HUES6 (cell line): ENCODE data around the gene RGS9.
A peak's percentile ranks its signal among the peaks of the same experiment; 100 is the strongest.
"Not testable (repeated sequence)": the region's sequence is repeated elsewhere in the genome, so short reads cannot be mapped to it uniquely, and the experiment has no call there.

Experiments
- H3K27ac ChIP-seq: 2 replicates; pipeline ENCODE4 v1.7.0; 2013; ENCODE audit warnings: low read depth, mild to moderate bottlenecking, low read length, inconsistent platforms
- H3K27me3 ChIP-seq: 2 replicates; pipeline ENCODE4 v1.6.1; 2013; ENCODE audit warnings: low read length; ENCODE audit not compliant: control insufficient read depth, insufficient read depth
- H3K36me3 ChIP-seq: 2 replicates; pipeline ENCODE4 v1.6.1; 2013; ENCODE audit warnings: low read length; ENCODE audit not compliant: control insufficient read depth, insufficient read depth
- H3K4me1 ChIP-seq: 2 replicates; pipeline ENCODE4 v1.6.1; 2013; ENCODE audit warnings: low read length; ENCODE audit not compliant: control insufficient read depth, insufficient read depth
- H3K4me3 ChIP-seq: 2 replicates; pipeline ENCODE4 v1.5.1; 2013; ENCODE audit warnings: low read depth, low read length
- H3K9ac ChIP-seq: one replicate; pipeline ENCODE4 v1.6.1; 2013; ENCODE audit warnings: mild to moderate bottlenecking, low read length
- H3K9me3 ChIP-seq: 2 replicates; pipeline ENCODE4 v1.6.1; 2013; ENCODE audit warnings: low read depth, low read length; ENCODE audit not compliant: control insufficient read depth, insufficient read depth

Gene RGS9

DNA sequence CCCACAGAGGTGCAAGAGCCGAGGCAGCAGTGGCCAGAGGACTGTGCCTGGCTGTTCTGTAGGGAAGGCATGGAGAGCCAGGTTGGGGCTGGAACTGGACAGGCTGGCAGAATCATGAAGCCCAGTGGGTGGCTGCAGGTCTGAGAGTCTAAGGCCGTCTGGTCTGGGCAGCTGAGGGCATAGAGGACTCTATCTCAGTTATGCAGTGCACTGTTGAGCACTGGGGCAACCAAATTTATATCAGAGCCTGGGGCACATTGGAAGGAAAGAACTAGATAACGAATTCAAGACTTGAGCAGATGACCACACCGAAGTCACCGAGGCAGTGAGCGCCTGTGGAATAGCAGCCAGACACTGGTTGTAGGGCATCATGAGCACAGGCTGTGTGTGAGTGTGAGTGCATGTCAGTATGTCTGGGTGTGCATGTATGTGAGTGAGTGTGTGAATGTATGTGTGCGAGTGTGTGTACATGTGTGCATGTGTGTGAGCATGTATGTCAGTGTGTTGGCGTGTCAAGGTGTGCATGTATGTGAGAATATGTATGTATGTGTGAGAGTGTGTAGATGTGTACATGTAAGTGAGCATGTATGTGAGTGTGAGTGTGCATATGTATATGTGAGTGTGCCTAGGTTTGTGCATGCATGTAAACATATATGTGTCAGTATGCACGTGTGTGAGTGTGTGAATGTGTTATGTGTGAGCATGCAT lies 37.0 kb downstream of the RGS9 start:
- Histone ChIP-seq H3K4me1 (peaks cover 8% of the 10 kb centered on the region; the same call in 1 of the 2 replicates), H3K27me3 (no peaks in the 10 kb centered on the region), H3K27ac (no peak overlapping the region), H3K9me3 (no peaks in the 10 kb centered on the region), H3K36me3 (no peaks in the 10 kb centered on the region), H3K4me3 (no peak overlapping the region), H3K9ac (no peak overlapping the region)

DNA sequence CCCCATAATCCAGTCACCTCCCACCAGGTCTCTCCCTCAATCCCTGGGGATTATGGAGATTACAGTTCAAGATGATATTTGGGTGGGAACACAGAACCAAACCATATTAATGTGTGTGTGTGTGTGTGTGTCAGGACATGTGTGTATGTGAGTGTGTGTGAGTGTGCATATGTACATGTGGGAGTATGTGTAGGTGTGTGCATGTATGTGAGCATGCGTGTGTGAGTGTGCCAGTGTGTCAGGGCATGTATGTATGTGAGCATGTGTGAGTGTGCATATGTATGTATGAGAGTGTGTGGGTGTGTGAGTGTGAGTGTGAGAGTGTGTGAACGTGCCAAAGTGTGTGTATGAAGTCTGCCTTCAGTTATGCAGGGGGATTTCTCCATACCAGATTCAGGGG lies 37.8 kb downstream of the RGS9 start:
- H3K36me3 ChIP-seq: no peaks in the 10 kb centered on the region
- H3K27ac ChIP-seq: no peak overlapping the region
- H3K4me3 ChIP-seq: no peak overlapping the region
- no peaks in the 10 kb centered on the region for H3K27me3 ChIP-seq
- H3K4me1 ChIP-seq: peaks cover 8% of the 10 kb centered on the region; the same call in 1 of the 2 replicates
- no peak overlapping the region for H3K9ac ChIP-seq
- H3K9me3 ChIP-seq: no peaks in the 10 kb centered on the region

DNA sequence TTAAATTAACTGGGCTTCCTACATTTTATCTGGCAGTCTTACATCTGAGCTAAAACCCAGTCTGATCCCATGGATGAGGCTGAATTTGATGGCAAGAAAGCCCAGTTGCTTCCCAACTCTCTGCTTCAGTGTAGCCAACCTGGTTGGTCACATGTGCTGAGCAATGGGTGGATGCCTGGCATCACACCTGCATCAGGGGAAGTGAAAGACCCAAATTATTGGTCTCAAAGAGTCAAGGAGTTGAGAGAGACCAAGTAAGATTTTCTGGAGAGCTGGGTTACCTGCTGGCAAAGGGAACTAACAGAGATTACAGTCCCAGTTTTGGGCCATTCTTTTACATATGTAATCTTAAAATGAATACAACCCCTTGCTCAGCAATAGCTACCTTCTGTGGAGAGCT lies 38.8 kb downstream of the RGS9 start:
- no peaks in the 10 kb centered on the region for H3K36me3 ChIP-seq
- H3K9ac ChIP-seq: no peak overlapping the region
- H3K4me3 ChIP-seq: no peak overlapping the region
- no peaks in the 10 kb centered on the region for H3K27me3 ChIP-seq
- H3K4me1 ChIP-seq: peaks cover 8% of the 10 kb centered on the region; the same call in 1 of the 2 replicates
- no peaks in the 10 kb centered on the region for H3K9me3 ChIP-seq
- no peak overlapping the region for H3K27ac ChIP-seq

DNA sequence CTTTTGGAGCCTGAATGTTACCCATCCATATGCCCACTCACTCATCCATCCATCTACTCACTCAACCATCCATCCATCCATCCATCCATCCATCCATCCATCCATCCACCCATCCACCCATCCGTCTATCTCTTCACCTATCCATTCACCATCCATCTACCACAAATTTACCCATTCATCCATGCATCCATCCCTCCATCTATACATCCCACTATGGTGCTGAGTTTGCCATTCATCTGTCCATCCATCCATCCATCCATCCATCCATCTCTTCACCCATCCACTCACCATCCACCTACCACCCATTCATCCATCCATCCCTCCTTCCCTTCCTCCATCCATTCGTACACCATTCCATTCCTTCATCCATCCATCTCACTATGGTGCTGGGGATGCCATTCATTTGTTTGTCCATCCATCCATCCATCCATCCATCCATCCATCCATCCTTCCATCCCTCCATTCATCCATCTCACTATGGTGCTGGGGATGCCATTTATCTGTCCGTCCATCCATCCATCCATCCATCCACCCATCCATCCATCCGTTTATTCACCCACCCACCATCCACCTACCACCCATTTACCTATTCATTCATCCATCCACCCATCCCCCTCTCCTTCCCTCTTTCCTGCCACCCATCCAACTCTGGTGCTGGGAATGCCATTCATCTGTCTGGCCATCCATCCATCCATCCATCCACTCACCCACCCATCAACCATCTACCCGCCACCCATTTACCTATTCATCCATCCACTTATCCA lies 39.7 kb downstream of the RGS9 start:
- Histone ChIP-seq H3K4me1 (peaks cover 8% of the 10 kb centered on the region; the same call in 1 of the 2 replicates), H3K27ac (no peak overlapping the region), H3K4me3 (no peak overlapping the region), H3K27me3 (no peaks in the 10 kb centered on the region), H3K9ac (no peak overlapping the region), H3K36me3 (no peaks in the 10 kb centered on the region), H3K9me3 (no peaks in the 10 kb centered on the region)

DNA sequence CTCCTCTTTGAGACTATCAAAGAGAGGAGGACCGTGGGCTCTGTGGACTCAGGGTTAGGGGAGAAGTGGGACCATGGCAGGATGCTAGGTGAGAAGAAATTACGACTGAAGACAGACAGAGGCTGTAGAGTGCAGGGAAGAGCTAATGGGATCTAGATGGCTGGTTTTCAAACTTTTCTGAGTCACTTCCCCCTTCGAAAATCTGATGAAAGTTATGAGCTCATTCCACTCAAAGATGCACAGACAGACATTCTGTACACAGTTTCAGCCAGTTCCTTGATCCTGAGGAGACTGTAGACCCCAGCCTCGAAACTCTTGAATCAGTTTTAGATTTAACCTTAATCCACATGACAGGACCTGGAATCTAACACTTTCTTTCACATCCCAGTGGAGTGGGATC lies 40.7 kb downstream of the RGS9 start:
- no peaks in the 10 kb centered on the region for H3K9me3 ChIP-seq
- H3K27me3 ChIP-seq: no peaks in the 10 kb centered on the region
- no peaks in the 10 kb centered on the region for H3K36me3 ChIP-seq
- H3K27ac ChIP-seq: no peak overlapping the region
- peaks cover 8% of the 10 kb centered on the region; the same call in 1 of the 2 replicates for H3K4me1 ChIP-seq
- H3K4me3 ChIP-seq: no peak overlapping the region
- no peak overlapping the region for H3K9ac ChIP-seq

DNA sequence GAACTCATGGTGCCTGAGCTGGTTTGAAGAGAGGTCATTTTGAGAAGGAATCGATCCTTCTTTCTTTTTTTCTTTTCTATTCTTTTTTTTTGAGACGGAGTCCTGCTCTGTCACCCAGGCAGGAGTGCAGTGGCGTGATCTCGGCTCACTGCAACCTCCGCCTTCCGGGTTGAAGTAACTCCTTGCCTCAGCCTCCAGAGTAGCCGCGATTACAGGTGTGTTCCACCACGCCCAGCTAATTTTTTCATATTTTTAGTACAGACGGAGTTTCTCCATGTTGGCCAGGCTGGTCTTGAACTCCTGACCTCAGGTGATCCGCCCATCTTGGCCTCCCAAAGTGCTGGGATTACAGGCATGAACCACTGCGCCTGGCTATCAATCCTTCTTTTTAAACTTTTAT lies 43.1 kb downstream of the RGS9 start:
- H3K4me3 ChIP-seq, H3K9ac ChIP-seq, H3K9me3 ChIP-seq, H3K27me3 ChIP-seq, H3K36me3 ChIP-seq, H3K27ac ChIP-seq: not testable (repeated sequence)
- H3K4me1 ChIP-seq: peaks cover 23% of the 10 kb centered on the region

DNA sequence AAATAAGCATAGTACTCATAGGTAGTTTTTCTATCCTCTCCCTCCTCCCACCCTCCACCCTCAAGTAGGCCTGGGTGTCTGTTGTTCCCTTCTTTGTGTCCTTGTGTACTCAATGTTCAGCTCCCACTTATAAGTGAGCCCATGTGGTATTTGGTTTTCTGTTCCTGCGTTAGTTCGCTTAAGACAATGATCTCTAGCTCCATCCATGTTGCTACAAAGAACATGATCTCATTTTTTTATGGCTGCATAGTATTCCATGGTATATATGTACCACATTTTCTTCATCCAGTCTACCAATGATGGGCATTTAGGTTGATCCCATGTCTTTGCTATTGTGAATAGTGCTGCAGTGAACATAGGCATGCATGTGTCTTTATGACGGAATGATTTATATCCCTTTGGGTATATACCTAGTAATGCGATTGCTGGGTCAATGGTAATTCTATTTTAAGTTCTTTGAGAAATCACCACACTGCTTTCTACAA lies 43.6 kb downstream of the RGS9 start:
- not testable (repeated sequence) for H3K27me3 ChIP-seq, H3K4me3 ChIP-seq, H3K9me3 ChIP-seq, H3K27ac ChIP-seq, H3K9ac ChIP-seq, H3K36me3 ChIP-seq
- H3K4me1 ChIP-seq: peaks cover 29% of the 10 kb centered on the region

DNA sequence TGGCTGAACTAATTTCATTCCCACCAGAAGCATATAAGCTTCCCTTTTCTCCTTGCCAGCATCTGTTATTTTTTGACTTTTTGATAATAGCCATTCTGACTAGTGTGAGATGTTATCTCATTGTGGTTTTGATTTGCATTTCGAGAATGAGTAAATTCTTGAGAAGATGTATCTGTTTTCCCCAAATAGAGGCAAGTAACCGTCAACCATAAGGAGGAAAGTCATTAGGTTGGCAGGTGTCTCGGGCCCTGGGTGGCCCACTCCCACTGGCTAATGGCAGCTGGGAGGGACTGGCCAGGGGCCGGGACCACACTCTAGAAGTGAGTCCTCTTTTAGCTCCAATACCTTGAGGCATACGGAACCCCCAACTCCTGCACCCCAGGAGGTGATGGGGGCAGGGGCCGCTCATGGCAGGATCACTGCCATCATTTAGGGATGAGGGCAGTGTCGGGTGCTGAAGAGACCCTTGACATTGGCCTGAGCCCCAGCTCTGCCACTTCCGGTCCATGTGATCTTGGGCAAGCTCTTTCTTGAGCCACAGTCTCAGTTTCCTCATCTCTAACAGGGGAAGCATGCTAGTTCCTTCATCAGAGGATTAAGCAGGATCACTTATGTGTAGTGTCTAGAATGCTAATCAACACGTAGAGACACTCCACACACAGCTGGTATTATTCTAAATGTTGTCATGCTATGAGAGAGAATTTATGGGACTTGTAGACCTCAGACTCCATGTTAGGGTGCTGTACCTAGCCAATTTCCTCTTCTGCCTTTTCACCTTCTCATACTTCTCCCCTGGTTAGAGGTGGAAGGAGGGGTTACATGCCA lies 44.3 kb downstream of the RGS9 start:
- no peak overlapping the region for H3K27ac ChIP-seq
- H3K4me3 ChIP-seq: no peak overlapping the region
- no peak overlapping the region for H3K9ac ChIP-seq
- no peaks in the 10 kb centered on the region for H3K27me3 ChIP-seq
- H3K36me3 ChIP-seq: no peaks in the 10 kb centered on the region
- no peaks in the 10 kb centered on the region for H3K9me3 ChIP-seq
- H3K4me1 ChIP-seq: peaks cover 30% of the 10 kb centered on the region

DNA sequence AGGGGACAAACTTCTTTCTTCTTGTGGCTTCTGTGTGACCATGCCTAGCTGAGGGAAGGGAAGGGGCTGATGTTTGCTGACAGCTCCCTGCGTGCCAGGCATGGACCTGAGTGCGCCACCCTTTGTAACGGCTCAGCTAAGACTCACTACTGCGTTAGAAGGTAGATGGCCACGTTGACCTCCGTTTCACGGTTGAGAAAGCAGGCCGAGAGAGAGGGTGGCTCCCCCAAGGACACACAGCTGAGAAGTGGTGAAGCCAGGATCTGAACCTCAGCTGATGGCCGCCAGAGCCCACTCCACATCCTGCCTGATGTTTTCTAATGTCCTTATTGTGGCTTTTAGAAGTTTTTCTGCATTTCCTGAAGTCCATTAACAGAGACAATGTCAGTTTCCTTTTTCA lies 45.1 kb downstream of the RGS9 start:
- Histone ChIP-seq H3K27me3 (no peaks in the 10 kb centered on the region), H3K4me1 (peaks cover 30% of the 10 kb centered on the region), H3K9ac (no peak overlapping the region), H3K9me3 (no peaks in the 10 kb centered on the region), H3K36me3 (no peaks in the 10 kb centered on the region), H3K4me3 (no peak overlapping the region), H3K27ac (peak overlapping the region; percentile 9; the same call in 1 of the 2 replicates)

DNA sequence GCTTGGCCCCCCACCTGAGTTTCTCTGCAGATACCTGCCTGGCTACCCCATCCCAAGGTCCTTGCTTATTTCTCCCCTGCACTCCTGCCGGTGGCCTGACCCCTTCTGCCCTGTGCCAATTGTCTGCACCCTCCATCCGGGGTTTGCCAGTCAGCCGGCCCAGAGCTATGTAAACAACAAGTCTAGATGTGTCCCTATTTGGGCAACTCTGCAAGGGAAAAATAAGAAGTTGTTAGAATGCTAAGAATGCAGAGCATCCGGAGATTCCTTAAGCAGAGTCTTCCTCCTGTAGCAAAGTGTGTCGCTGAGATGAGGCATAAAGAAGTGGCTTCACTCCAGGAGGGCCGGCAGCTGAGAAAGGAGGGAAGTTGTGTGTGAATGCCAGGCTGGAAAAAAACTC lies 46.6 kb downstream of the RGS9 start:
- H3K27ac ChIP-seq: peak overlapping the region; percentile 91
- H3K4me3 ChIP-seq: 0 out of 2 replicates have a peak overlapping the region, but pooled peaks have one; percentile 20
- H3K9me3 ChIP-seq: peaks cover 5% of the 10 kb centered on the region; the same call in 1 of the 2 replicates
- H3K27me3 ChIP-seq: no peaks in the 10 kb centered on the region
- H3K4me1 ChIP-seq: peaks cover 30% of the 10 kb centered on the region
- no peaks in the 10 kb centered on the region for H3K36me3 ChIP-seq
- H3K9ac ChIP-seq: peak overlapping the region; percentile 84
